Upper lobe of left lung (tissue), 4 donors: Measurements from ENCODE around the gene DPM2.

Experiments used
- CTCF ChIP-seq, 6 experiments: fragments of 450-650 bp in 4 of 6; fragments of 200-600 bp in 2 of 6; sonication (generic) in 2 of 6; IDR thresholded peaks; one replicate each; pipeline ENCODE4 v1.5.1; 2016 to 2019; ENCODE audit warnings: antibody characterized with exemption in 6 of 6
- EP300 ChIP-seq, 4 donors: sonication (generic); formaldehyde crosslinking; IDR thresholded peaks; one replicate each; pipeline ENCODE4 v1.5.1; 2017; ENCODE audit warnings: antibody characterized with exemption in 4 of 4, control low read depth in 2 of 4
- POLR2A ChIP-seq, 4 donors: fragments of 450-650 bp; IDR thresholded peaks; one replicate each; pipeline ENCODE4 v1.5.1; 2016 to 2017; ENCODE audit warnings: antibody characterized with exemption in 4 of 4, mild to moderate bottlenecking in 2 of 4
- POLR2AphosphoS5 ChIP-seq, 2 donors: sonication (generic); formaldehyde crosslinking; IDR thresholded peaks; one replicate each; pipeline ENCODE4 v1.5.1; 2017; ENCODE audit warnings: antibody characterized with exemption in 2 of 2

GRCh38 chr9:127885508-127886281 is 52.0 kb downstream of the DPM2 start:
- TF ChIP-seq POLR2A (IDR thresholded peaks at IDR 0.05) (no peak), EP300 (IDR thresholded peaks at IDR 0.05) (no peak), CTCF (IDR thresholded peaks at IDR 0.05) (no peak), POLR2AphosphoS5 (IDR thresholded peaks at IDR 0.05) (no peak)
